ENCODE results near the gene UGT1A9. TPM values are rescaled to one million over a fixed set of nuclear protein-coding genes. Genes with fewer than 3 reads are reported as not detected.

Gene UGT1A9
- total and polyA plus RNA-seq, 2 donors (not counting 1 experiment from before 2014, with no cell fraction given), result not detected

DNA sequence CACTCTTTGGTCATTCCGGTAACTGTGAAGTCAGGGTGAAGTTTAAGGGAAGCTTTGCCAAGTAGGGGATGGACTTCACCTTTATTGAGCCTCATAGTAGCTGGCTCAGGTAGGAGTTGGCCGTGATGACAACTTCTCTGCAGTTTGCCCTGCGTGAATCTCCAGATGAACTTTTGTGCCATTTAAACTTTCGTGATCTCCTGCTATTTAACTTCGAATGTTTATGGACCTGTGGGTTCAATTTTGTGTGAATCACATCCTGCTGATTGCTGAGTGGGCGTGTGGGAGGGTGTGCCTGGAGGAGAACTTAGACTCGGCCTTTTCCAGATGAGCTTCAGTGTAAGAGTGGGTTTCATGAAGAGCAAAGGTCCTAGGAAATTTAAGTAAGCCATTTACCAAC is 92.6 kb downstream of the UGT1A9 start:
- no peaks in the 10 kb centered on the region for H3K9me3 ChIP-seq (ENCODE audit: control insufficient read depth, insufficient read depth, low read depth, low read length)
- peak; percentile 18 to 78 for DNase-seq (ENCODE audit: low read depth in 2 of 2)
- H3K4me3 ChIP-seq (replicated peaks in 1 of 4; ENCODE audit: control extremely low read depth in 1 of 4, insufficient read depth in 1 of 4, low read depth in 3 of 4, low read length in 4 of 4), result no peak overlapping the region
- H2AFZ ChIP-seq (ENCODE audit: low read length), result no peak overlapping the region
- TF ChIP-seq, protein P1, sequence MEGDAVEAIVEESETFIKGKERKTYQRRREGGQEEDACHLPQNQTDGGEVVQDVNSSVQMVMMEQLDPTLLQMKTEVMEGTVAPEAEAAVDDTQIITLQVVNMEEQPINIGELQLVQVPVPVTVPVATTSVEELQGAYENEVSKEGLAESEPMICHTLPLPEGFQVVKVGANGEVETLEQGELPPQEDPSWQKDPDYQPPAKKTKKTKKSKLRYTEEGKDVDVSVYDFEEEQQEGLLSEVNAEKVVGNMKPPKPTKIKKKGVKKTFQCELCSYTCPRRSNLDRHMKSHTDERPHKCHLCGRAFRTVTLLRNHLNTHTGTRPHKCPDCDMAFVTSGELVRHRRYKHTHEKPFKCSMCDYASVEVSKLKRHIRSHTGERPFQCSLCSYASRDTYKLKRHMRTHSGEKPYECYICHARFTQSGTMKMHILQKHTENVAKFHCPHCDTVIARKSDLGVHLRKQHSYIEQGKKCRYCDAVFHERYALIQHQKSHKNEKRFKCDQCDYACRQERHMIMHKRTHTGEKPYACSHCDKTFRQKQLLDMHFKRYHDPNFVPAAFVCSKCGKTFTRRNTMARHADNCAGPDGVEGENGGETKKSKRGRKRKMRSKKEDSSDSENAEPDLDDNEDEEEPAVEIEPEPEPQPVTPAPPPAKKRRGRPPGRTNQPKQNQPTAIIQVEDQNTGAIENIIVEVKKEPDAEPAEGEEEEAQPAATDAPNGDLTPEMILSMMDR (conservative IDR thresholded peaks at IDR 0.05 in 1 of 2, IDR thresholded peaks at IDR 0.05 in 1 of 2; ENCODE audit: low read depth in 1 of 2, low read length in 2 of 2), result no peak
- no peaks in the 10 kb centered on the region for H3K36me3 ChIP-seq (ENCODE audit: control insufficient read depth, insufficient read depth, low read length)
- H3K4me1 ChIP-seq (ENCODE audit: control insufficient read depth, extremely low read depth, insufficient read depth, low read length), result peaks cover 3% of the 10 kb centered on the region
- peak overlapping the region; percentile 7 for H3K4me2 ChIP-seq (ENCODE audit: extremely low read depth, insufficient read depth, low read length)
- no peak overlapping the region for H3K9ac ChIP-seq (ENCODE audit: insufficient read depth, low read length)
- no peaks in the 10 kb centered on the region for H4K20me1 ChIP-seq (ENCODE audit: control insufficient read depth, extremely low read depth, insufficient read depth, low read length)
- H3K79me2 ChIP-seq (ENCODE audit: control insufficient read depth, insufficient read depth, low read length), result no peaks in the 10 kb centered on the region
- H3K27ac ChIP-seq (ENCODE audit: insufficient read depth, low read length), result peak overlapping the region; percentile 27
- H3K27me3 ChIP-seq (ENCODE audit: control insufficient read depth, insufficient read depth, low read length), result no peaks in the 10 kb centered on the region

DNA sequence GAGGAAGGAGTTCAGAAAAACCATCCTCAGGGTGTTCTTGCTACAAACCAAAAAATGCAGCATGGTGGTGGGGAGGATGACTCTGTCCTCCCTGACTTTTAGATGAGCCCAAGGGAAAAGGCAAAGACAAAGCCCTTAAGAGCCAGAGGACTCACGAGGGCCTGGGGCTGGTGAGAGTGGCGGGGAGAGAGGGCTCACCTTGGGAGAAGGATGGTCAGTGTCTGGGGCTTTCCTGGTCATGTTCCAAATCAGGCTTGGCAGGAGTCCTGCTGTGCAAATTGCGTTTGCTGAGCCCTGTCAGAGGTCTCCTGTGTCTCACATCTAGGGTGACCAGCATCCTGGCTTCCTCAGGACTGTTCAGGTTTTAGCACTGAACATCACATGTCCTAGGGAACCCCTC is 93.1 kb downstream of the UGT1A9 start:
- H2AFZ ChIP-seq (ENCODE audit: low read length), result no peak overlapping the region

DNA sequence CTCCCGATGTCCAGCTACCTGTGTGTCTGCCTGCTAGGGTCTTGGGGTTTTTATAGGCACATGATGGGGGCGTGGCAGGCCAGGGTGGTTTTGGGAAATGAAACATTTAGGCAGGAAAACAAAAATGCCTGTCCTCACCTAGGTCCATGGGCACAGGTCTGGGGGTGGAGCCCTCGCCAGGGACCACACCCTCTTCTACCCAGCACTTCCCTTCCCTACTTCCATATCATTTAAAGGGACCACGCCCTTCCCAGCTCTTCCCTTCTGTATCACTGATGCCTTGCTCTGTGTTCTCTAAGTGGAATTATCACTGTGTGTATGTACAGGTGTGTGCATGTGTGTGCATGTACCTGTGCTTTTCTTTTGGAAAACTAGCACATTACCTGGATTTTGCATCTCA is 94.7 kb downstream of the UGT1A9 start:
- Histone ChIP-seq H3K4me2 (ENCODE audit: extremely low read depth, insufficient read depth, low read length) (no peak overlapping the region), H3K27ac (ENCODE audit: insufficient read depth, low read length) (no peak overlapping the region), H3K79me2 (ENCODE audit: control insufficient read depth, insufficient read depth, low read length) (no peaks in the 10 kb centered on the region), H3K4me1 (ENCODE audit: control insufficient read depth, extremely low read depth, insufficient read depth, low read length) (peaks cover 3% of the 10 kb centered on the region), H3K9me3 (ENCODE audit: control insufficient read depth, insufficient read depth, low read depth, low read length) (no peaks in the 10 kb centered on the region), H3K36me3 (ENCODE audit: control insufficient read depth, insufficient read depth, low read length) (no peaks in the 10 kb centered on the region), H3K9ac (ENCODE audit: insufficient read depth, low read length) (no peak overlapping the region), H2AFZ (ENCODE audit: low read length) (no peak overlapping the region), H4K20me1 (ENCODE audit: control insufficient read depth, extremely low read depth, insufficient read depth, low read length) (no peaks in the 10 kb centered on the region), H3K27me3 (ENCODE audit: control insufficient read depth, insufficient read depth, low read length) (no peaks in the 10 kb centered on the region), H3K4me3 (replicated peaks in 1 of 4; ENCODE audit: control extremely low read depth in 1 of 4, insufficient read depth in 1 of 4, low read depth in 3 of 4, low read length in 4 of 4) (no peak overlapping the region)
- no peak for DNase-seq (ENCODE audit: low read depth in 2 of 2)
- TF ChIP-seq EZH2 (IDR thresholded peaks at IDR 0.05; ENCODE audit: low read length, missing control alignments), result no peak
- TF ChIP-seq, protein P1 (conservative IDR thresholded peaks at IDR 0.05 in 1 of 2, IDR thresholded peaks at IDR 0.05 in 1 of 2; ENCODE audit: low read depth in 1 of 2, low read length in 2 of 2), result no peak

More for the DNA sequence above, 93.1 kb downstream of the UGT1A9 start:
- H3K79me2 ChIP-seq (ENCODE audit: control insufficient read depth, insufficient read depth, low read length), result no peaks in the 10 kb centered on the region
- peak overlapping the region; percentile 27 for H3K27ac ChIP-seq (ENCODE audit: insufficient read depth, low read length)
- no peak for DNase-seq (ENCODE audit: low read depth in 2 of 2)
- H3K9ac ChIP-seq (ENCODE audit: insufficient read depth, low read length), result no peak overlapping the region
- H3K4me1 ChIP-seq (ENCODE audit: control insufficient read depth, extremely low read depth, insufficient read depth, low read length), result peaks cover 3% of the 10 kb centered on the region
- H3K4me3 ChIP-seq (replicated peaks in 1 of 4; ENCODE audit: control extremely low read depth in 1 of 4, insufficient read depth in 1 of 4, low read depth in 3 of 4, low read length in 4 of 4), result no peak overlapping the region
- H4K20me1 ChIP-seq (ENCODE audit: control insufficient read depth, extremely low read depth, insufficient read depth, low read length), result no peaks in the 10 kb centered on the region
- H3K9me3 ChIP-seq (ENCODE audit: control insufficient read depth, insufficient read depth, low read depth, low read length), result no peaks in the 10 kb centered on the region
- TF ChIP-seq, protein P1 (conservative IDR thresholded peaks at IDR 0.05 in 1 of 2, IDR thresholded peaks at IDR 0.05 in 1 of 2; ENCODE audit: low read depth in 1 of 2, low read length in 2 of 2), result no peak
- no peak for TF ChIP-seq EZH2 (IDR thresholded peaks at IDR 0.05; ENCODE audit: low read length, missing control alignments)
- no peaks in the 10 kb centered on the region for H3K36me3 ChIP-seq (ENCODE audit: control insufficient read depth, insufficient read depth, low read length)
- peak overlapping the region; percentile 7 for H3K4me2 ChIP-seq (ENCODE audit: extremely low read depth, insufficient read depth, low read length)
- no peaks in the 10 kb centered on the region for H3K27me3 ChIP-seq (ENCODE audit: control insufficient read depth, insufficient read depth, low read length)

Data from fibroblast of lung (primary cell).